NCI-H524 treated with DMSO at 0.1 percent for 48 hours (cell line): ENCODE data around the gene UBE2O.
"Not testable (repeated sequence)": the region's sequence is repeated elsewhere in the genome, so short reads cannot be mapped to it uniquely, and the experiment has no call there.

ENCODE experiments used
- DNase-seq: peaks from one replicate; lab custom pipeline; 2025; lab: John Stamatoyannopoulos, UW

UBE2O gene

DNA sequence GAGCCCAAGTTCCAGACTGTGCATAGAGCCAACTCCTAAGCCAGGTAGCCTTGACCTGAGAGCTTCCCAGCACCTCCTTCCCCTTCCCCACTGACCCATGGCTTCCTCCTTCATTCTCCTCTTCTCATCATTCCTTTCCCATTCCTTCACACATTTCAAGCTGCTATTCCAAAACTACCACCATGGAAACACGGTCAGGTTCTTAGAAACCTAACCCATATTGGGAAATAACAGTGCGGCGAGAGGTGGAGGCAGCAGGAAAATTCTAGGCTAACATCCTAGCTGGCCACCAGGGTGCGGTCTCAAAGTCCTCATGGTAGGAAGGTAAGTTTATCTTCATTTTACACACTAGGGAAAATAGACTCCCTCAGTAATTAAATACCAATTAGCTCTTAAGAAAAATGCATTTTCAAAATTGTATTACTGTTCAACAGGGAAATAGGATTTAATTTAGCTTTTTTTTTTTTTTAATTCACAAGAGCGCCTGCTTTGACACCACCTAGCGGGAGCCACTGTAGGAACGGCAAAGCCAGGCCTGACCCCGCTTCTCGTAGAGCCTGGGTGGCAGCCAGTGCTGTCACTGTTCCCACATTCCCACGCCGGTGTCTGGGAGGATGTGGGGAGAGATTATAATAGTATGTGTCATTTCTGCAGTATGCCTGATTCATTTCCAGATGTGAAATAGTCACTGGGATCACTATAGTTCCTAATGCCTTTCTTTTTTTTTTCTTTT, 82.5 kb downstream of the UBE2O start:
- DNase-seq, result no peak

DNA sequence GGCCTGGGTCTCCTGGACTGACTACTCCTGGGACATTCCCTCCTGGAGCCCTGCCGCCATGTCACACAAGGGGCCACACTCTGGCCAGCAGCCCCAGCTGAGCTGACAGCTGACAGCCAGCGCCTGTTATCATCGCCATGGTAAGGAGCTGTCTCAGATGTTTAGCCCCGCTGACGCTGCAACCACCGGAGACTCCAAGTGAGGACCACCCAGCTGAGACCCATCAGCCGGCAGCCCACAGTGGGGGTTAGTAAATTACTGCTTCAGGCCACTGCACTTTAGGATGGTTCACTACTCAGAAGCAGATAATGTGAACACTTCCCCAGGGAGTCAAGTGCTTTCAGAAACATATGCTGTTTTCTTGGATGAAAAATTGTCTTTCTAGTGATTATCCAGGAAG, 83.1 kb downstream of the UBE2O start:
- DNase-seq, result peak; percentile 42

DNA sequence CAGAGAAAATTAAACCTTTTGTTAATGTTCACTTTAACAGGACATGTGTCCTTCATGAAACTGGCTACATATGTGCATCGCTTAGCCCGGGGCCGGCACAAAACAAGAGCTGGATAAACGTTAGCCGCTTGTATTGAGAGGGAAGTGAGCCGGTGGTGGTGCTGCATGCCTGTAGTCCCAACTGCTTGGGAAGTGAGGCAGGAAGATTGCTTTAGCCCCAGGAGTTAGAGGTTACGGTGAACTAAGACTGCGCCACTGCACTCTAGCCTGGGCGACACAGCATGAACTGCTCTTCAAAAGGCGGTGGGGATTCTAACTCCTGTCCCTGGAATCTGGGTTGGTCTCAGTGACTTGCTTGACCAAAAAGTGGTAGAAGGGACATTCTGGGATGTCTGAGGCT, 83.6 kb downstream of the UBE2O start:
- DNase-seq, result no peak

DNA sequence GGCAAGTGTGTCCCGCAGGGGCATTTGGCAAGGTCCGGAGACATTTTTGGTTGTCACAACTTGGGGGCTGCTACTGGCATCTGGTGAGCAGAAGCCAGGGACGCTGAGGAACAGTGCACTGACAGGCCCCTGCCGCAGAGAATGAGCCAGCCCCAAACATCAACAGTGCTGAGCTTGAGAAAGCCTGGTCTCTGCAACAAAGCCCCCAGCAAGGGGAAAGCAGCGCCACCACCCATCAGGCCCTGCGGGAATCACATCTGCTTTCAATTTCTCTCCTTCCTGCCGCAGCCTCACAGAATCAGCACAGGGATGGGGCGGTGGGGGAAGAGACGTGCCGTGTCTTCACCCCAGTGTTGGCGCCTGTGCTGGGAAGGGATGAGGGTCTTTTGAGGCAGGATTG, 84.4 kb downstream of the UBE2O start:
- no peak for DNase-seq

DNA sequence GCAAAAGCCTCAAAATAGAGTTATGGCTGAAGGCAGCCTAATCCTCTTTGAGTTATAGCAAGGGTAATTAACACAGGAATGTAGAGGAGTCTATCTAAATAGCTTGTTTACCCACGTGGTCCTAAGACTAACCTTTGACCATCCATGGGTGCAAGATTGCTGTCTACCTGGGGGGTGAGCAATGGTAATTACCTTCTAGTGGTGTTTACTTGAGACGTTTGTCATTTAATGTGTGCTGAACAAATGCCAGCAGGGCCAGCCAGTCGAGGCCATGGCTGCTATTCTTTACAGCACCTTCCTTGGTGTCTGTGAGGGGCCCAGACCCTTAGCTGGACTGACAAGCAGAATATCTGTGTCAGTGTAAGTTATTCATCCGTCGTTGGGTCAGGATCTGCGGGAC, 85.3 kb downstream of the UBE2O start:
- no peak for DNase-seq

DNA sequence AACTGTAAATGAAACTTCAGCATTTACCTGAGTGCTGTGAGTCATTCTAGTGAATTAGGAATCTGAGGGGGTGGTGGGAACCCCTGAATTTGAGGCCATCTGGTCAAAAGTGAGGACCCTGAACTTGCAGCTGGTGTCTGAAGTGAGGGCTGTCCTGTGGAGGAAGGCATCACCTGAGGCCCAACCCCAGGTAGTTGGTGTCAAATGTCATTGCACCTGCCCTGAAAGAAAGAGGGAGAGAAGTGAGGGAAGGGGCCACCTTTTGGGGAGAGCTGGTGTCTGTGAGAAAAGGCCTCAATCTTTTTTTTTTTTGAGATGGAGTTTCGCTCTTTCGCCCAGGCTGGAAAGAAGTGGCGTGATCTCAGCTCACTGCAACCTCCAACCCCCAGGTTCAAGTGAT, 86.7 kb downstream of the UBE2O start:
- DNase-seq, result no peak

DNA sequence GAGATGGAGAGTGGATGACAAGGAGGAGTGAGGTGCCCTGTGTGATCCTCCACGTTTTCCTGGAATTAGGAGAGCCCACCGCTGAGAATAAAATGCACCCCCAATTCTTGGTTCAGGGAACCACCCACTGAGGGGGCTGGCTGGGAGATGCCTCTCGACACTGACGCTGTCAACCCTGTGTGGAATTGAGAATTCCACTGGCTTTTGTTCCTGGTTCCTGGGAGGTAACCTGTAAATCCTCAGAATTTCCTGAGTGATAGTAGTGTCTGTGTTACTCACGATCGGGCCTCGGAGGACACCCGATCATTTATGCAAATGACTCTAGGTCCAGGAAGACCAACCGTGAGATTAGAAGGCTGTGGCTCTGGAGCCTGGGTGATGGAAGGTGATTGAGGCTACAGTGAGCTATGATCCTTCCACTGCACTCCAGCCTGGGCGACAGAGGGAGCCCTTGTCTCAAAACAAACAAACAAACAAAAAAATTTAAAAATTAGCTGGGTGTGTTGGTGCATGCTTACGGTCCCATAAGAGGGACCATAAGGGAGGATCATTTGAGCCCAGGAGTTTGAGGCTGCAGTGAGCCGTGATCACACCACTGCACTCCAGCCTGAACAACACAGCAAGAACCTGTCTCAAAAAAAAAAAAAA, 87.6 kb downstream of the UBE2O start:
- DNase-seq, result no peak

DNA sequence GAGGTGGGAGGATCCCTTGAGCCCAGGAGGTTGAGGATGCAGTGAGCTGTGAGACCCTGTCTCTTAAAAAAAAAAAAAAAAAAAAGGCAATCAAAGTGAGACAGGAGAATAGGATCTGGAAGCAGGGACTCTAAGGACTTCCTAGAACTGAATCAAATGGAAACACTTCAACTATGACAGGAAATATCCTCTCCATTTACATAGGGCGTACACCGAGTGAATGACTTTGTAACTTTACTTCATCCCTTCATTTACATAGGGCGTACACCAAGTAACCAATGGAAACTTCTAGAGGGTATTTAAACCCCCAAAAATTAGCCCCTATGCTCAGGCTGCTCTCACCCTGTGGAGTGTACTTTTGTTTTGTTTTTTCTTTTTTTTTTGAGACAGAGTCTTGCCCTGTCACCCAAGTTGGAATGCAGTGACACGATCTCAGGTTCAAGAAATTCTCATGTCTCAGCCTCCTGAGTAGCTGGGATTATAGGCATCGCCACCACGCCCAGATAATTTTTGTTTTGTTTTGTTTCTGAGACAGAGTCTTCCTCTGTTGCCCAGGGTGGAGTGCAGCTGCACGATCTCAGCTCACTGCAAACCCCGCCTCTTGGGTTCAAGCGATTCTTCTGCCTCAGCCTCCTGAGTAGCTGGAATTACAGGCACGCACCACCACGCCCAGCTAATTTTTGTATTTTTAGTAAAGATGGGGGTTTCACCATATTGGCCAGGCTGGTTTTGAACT, 89.7 kb downstream of the UBE2O start:
- no peak for DNase-seq

DNA sequence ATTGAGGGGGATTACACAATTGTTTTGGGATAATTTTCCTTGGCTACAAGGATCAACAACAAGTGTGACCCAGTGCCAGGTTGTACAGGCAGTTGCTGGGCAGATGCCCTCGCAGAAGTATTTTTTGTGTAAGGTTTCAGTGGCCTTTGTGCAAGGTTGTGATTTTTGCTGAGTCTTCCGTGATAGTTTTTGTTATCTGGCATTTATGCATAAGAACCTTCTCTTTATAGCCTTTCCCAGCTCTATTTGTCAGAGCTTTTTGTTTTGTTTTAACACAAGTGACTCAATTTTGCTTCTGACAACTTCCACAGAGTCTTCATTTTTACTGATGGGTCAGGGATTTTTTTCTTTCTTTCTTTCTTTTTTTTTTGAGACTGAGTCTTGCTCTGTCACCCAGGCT, 92.5 kb downstream of the UBE2O start:
- DNase-seq, result no peak

DNA sequence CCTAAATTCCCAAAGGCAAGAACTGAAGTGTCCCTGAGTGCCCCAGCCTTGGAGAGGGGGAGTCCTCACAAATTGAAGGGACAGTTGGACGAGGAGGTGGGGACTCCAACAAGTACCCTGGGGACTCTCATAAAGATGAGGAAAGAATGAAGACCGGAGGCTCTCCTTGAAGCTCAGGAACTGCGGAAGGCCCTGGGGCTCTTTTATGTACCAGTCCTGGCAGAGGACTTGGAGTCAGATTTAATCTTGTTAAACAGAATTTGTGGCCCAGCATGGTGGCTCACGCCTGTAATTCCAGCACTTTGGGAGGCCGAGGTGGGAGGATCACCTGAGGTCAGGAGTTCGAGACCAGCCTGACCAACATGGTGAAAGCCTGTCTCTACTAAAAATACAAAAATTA, 93.2 kb downstream of the UBE2O start:
- DNase-seq, result not testable (repeated sequence)

DNA sequence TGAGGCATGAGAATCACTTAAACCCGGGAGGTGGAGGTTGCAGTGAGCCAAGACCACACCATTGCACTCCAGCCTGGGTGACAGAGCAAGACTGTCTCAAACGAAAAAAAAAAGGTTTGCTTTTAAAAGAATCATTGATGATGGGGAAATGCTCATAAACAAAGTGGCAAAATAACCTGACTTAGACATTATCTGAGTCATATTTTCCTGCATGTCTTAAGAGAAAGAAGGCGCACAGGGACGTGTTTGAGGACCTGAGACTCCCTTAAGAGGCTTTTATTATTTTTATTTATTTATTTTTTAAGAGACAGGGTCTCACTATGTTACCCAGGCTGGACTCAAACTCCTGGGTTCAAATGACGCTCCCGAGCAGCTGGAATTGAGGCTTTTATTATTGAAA, 93.6 kb downstream of the UBE2O start:
- no peak for DNase-seq

DNA sequence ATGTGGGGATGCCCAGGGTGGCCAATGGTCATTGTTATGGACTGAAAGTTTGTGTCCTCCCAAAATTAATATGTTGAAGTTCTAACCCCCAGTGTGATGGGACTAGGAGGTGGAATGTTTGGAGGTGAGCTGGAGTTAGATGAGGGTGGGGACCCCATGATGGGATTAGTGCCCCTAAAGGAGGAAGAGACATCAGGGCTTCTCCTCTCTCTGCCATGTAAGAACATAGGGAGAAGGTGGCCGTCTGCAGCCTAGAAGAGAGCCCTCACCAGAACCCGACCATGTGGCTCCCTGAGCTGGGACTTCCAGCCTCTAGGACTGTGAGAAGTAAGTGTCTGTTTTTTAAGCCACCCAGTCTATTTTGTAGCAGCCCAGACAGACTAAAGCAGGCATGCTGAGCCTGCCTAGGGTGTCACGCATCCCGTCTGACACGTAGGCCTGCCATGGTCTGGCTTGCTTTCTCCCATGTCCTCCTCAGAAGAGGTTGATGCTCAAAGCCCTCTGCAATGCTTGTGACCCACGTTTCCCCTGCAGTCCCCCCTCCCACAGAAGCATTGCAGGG, 95.3 kb downstream of the UBE2O start:
- DNase-seq, result no peak

DNA sequence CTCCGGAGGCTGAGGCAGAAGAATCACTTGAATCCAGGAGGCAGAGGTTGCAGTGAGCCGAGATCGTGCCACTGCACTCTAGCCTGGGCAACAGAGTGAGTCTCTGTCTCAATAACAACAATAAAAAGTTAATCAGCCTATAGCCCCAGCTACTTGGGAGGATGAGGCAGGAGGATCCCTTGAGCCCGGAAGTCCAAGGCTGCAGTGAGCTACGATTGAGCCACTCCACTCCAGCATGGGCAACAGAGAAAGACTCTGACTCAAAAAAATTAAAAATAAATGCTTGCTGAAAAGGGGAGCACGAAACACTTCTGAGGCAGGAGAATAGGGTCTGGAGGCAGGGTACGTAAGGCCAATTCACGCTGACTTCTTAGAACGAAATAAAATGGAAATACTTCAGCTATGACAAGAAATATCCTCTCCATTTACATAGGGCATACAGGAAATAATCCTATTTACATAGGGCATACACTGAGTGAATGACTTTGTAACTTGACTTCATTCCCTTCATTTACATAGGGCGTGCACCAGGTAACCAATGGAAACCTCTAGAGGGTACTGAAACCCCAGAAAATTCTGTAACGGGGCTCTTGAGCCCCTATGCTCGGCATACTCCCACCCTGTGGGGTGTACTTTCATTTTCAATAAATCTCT, 96.0 kb downstream of the UBE2O start:
- DNase-seq, result no peak

DNA sequence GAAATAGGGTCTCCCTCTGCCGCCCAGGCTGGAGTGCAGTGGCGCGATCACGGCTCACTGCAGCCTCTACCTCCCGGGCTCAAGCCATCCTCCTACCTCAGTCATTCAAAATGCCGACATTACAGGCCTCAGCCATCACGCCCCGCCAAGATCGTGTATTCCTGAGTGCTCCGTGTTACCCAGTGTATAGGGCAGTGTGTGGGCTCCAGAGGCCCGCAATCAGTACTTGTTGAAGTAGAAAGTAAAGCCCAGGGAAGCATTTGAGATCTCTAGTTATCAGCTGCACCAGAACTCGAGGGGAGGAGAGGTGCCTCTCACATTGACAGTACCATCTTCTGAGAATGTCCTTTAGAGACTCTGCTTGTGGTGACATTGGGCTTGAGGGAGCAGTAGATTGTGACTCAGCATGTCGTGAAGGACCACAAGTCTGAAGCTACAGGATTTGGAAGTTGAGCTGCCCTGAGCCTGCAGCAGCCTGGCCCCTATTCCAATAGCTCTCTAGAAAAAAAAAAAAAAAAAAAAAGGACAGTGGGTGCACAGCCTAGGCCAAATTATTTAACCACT, 98.1 kb downstream of the UBE2O start:
- DNase-seq, result no peak

DNA sequence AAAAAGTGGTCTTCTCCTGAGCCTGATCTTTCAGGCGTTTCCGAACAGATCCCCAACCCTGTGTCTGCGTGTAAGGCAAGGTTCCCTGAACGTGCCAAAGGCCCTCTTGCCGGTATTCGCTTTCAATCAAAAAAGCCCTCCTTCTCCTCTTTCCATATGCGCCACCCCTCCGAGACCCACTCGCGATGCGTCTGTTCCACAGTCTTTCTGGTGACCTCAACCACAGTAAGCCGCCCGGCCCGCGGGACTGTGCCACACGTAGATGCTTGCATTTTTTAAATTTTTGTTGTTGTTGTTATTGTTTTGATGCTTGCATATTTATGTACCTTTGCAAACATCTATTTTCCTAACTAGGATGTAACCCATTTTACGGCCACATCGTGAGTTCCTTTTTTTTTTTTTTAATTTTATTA, 98.6 kb downstream of the UBE2O start:
- DNase-seq, result no peak

DNA sequence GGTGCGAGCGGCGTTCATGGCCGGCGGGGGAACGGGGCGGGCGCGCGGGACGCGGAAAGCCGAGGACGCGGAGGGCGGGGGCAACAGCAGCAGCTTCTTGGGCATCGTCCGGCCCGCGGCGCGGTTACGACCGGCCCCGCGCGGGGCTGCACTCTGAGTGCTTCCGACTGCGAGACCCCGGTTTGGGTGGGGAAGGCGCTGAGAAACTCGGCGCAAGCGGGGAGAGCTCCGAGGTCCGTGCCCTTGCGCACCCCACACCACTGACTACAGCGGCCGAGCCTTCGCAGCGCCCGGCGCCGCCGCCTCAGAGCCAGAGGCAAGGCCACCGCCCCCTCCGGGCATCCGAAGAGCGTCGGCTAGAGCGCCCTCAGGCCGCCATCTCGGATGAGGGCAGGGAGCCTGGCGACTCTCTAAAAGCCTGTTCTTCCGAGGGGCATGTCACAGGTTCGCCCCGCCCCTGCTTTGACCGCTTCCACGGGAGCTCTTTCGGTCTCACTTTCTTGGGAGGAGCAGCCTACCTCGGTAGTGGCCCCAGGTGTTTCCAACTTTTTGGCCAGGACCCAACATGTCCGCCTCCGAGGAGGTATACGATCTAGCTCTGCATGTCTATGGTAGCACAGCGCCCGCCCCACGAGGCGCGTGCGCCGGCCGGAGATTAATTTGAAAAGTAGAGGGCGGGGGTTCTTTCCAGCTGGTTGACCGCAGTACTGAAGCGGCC, 99.2 kb downstream of the UBE2O start, which contains the start of gene PRPSAP1:
Gene PRPSAP1, minus strand, starts transcription at position 318 of the 718 bp plus-strand sequence. Its CDS starts 213 bp downstream, at position 105.
- DNase-seq, result peak; percentile 93

DNA sequence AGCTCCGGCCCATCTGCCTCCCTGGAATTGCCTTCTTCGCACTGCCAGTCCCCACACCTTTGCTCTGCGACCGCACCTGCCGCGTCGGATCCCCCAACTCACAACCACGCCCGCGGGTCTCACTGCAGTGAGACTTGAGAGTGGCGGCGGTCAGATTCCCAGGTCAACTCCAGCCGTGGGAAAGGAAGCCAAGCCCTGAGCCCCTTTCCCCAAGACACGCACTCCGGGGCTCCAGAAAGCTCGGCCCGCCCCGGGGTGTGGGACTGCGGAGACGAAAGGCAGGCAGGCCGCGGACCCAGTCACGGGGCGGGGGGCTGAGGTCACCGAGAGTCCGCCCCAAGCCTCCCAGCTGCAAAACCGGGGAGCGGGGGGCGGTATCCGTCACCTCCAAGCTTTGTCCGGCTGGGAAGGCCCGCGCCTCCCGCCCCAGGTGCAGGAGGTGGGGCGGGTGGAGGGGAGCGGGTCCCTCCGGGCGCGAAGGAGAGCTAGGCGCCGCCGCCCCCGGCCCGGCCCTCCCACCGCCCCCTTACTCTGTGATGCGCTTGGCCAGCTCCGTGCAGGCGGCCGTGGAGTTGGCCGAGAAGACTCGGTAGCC, 99.9 kb downstream of the UBE2O start:
- no peak for DNase-seq

DNA sequence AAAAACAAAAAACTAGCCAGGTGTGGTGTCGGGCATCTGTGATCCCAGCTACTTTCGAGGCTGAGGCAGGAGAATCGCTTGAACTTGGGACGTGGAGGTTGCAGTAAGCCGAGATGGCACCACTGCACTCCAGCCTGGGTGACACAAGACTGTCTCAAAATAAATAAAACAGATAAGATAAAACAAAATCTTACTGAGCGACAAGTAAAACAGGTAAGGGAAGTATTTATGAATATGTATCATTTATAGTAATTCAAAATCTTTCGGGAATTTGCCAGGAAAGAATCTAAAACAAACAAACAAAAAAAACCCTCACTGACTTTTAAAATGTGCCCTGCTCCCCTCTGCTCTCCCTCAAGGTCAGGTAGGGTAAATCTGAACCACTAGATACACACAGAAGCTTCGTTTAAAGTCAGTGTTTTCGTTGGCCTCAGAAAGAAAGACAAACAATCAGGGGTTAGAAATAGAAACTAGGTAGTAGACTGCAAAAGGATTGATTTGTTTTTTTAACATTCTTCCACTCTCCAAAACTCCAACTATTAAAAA, 101.4 kb downstream of the UBE2O start:
- DNase-seq, result no peak

DNA sequence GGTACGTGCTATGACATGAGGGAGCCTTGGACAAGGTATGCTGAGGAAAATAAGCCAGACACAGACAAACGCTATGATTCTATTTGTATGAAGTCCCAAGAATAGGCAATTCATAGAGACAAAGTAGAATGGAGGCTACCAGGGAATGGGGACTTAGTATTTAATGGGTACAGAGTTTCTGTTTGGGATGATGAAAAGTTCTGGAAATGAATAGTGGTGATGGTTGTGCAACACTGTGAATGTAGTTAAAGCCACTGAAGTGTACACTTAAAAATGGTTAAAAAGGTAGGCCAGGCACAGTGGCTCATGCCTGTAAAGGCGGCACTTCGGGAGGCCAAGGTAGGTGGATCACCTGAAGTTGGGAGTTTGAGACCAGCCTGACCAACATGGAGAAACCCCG, 102.5 kb downstream of the UBE2O start:
- DNase-seq, result no peak

DNA sequence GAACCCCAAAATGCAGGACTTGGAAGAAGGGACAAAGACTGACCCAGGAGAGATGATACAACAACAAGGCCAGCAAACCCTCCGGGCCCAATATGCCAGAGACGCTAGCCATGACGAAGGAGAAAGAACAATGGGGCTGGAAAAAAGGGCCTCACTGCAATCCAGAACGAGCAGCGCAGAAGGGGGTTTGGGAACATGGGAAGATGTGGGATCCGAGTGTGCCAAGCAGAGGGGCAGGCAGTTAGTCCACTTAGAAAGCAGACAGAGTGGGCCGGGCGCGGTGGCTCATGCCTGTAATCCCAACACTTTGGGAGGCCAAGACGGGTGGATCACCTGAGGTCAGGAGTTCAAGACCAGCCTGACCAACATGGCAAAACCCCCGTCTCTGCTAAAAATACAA, 106.0 kb downstream of the UBE2O start:
- not testable (repeated sequence) for DNase-seq
